ENCODE results near the gene PSME1. TPM values are rescaled to one million over a fixed set of nuclear protein-coding genes. Genes with fewer than 3 reads are reported as not detected.

The PSME1 gene
- total and polyA plus RNA-seq, 4 donors = 63.3 to 237 (median 101) TPM

GRCh38 chr14:24149302-24149969 lies 13.4 kb downstream of the PSME1 start:
- H3K4me3 ChIP-seq (ENCODE audit: low read depth in 1 of 3, low read length in 3 of 3) = no peak overlapping the region
- no peaks in the 10 kb centered on the region for H3K27me3 ChIP-seq (ENCODE audit: control insufficient read depth in 4 of 4, insufficient read depth in 4 of 4, low read length in 3 of 4)
- TF ChIP-seq, protein P1, sequence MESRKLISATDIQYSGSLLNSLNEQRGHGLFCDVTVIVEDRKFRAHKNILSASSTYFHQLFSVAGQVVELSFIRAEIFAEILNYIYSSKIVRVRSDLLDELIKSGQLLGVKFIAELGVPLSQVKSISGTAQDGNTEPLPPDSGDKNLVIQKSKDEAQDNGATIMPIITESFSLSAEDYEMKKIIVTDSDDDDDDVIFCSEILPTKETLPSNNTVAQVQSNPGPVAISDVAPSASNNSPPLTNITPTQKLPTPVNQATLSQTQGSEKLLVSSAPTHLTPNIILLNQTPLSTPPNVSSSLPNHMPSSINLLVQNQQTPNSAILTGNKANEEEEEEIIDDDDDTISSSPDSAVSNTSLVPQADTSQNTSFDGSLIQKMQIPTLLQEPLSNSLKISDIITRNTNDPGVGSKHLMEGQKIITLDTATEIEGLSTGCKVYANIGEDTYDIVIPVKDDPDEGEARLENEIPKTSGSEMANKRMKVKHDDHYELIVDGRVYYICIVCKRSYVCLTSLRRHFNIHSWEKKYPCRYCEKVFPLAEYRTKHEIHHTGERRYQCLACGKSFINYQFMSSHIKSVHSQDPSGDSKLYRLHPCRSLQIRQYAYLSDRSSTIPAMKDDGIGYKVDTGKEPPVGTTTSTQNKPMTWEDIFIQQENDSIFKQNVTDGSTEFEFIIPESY (IDR thresholded peaks at IDR 0.05) = no peak
- TF ChIP-seq JUND (IDR thresholded peaks at IDR 0.05) = no peak
- TF ChIP-seq YY1 (IDR thresholded peaks at IDR 0.05) = no peak
- TF ChIP-seq ATF3 (IDR thresholded peaks at IDR 0.05) = no peak
- no peak for TF ChIP-seq HNF4G (IDR thresholded peaks at IDR 0.05)
- no peak for TF ChIP-seq RAD21 (IDR thresholded peaks at IDR 0.05)
- peaks cover 3 to 32% (median 21%) of the 10 kb centered on the region in 4 donors for H3K4me1 ChIP-seq (ENCODE audit: control insufficient read depth in 4 of 4, insufficient read depth in 4 of 4, low read length in 3 of 4)
- 96% methylated on average over 3 of the region's 3 CpGs for WGBS
- no peak for DNase-seq (ENCODE audit: low spot score)
- H3K36me3 ChIP-seq (ENCODE audit: control insufficient read depth in 4 of 4, insufficient read depth in 3 of 4, low read depth in 1 of 4, low read length in 3 of 4) = peaks cover 1 to 35% (median 31%) of the 10 kb centered on the region in 4 donors
- no peaks in the 10 kb centered on the region for H3K9me3 ChIP-seq (ENCODE audit: control insufficient read depth in 4 of 4, low read length in 3 of 4)
- no peak overlapping the region for H3K27ac ChIP-seq (ENCODE audit: low read depth in 1 of 2, low read length in 2 of 2)
- no peak overlapping the region for H3K9ac ChIP-seq (ENCODE audit: low read depth in 1 of 2, low read length in 2 of 2)

DNA sequence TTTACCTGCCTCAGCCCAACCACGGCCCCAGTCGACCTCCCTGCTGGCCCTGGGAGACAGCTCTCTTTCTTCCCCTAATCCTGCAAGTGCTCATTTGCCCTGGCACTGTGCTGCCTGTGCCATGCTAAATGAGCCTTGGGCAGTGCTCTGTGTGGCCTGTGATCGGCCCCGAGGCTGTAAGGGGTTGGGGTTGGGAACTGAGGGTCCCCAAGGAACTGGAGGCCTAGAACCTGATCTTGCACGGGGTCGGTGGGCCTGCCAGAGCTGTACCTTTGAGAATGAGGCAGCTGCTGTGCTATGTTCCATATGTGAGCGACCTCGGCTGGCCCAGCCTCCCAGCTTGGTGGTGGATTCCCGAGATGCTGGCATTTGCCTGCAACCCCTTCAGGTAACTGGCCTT lies 14.1 kb downstream of the PSME1 start:
- WGBS = 96% methylated on average over 9 of the region's 9 CpGs
- Histone ChIP-seq H3K4me3 (ENCODE audit: low read depth in 1 of 3, low read length in 3 of 3) (no peak overlapping the region), H3K4me1 (ENCODE audit: control insufficient read depth in 4 of 4, insufficient read depth in 4 of 4, low read length in 3 of 4) (peaks cover 3 to 28% (median 21%) of the 10 kb centered on the region in 4 donors), H3K9ac (ENCODE audit: low read depth in 1 of 2, low read length in 2 of 2) (no peak overlapping the region), H3K9me3 (ENCODE audit: control insufficient read depth in 4 of 4, low read length in 3 of 4) (no peaks in the 10 kb centered on the region), H3K27ac (ENCODE audit: low read depth in 1 of 2, low read length in 2 of 2) (no peak overlapping the region), H3K27me3 (ENCODE audit: control insufficient read depth in 4 of 4, insufficient read depth in 4 of 4, low read length in 3 of 4) (no peaks in the 10 kb centered on the region), H3K36me3 (ENCODE audit: control insufficient read depth in 4 of 4, insufficient read depth in 3 of 4, low read depth in 1 of 4, low read length in 3 of 4) (peaks cover 3 to 40% (median 35%) of the 10 kb centered on the region in 4 donors)
- TF ChIP-seq HNF4G (IDR thresholded peaks at IDR 0.05) (no peak), TAF1 (conservative IDR thresholded peaks at IDR 0.05) (no peak)
- no peak for DNase-seq (ENCODE audit: low spot score)

GRCh38 chr14:24150567-24150966 lies 14.6 kb downstream of the PSME1 start:
- Histone ChIP-seq H3K9ac (ENCODE audit: low read depth in 1 of 2, low read length in 2 of 2) (no peak overlapping the region), H3K27ac (ENCODE audit: low read depth in 1 of 2, low read length in 2 of 2) (no peak overlapping the region), H3K4me3 (ENCODE audit: low read depth in 1 of 3, low read length in 3 of 3) (no peak overlapping the region), H3K27me3 (ENCODE audit: control insufficient read depth in 4 of 4, insufficient read depth in 4 of 4, low read length in 3 of 4) (no peaks in the 10 kb centered on the region), H3K36me3 (ENCODE audit: control insufficient read depth in 4 of 4, insufficient read depth in 3 of 4, low read depth in 1 of 4, low read length in 3 of 4) (peaks cover 6 to 45% (median 40%) of the 10 kb centered on the region in 4 donors), H3K9me3 (ENCODE audit: control insufficient read depth in 4 of 4, low read length in 3 of 4) (no peaks in the 10 kb centered on the region), H3K4me1 (ENCODE audit: control insufficient read depth in 4 of 4, insufficient read depth in 4 of 4, low read length in 3 of 4) (peaks cover 3 to 23% (median 16%) of the 10 kb centered on the region in 4 donors)
- WGBS = 94% methylated on average over 9 of the region's 9 CpGs
- DNase-seq (ENCODE audit: low spot score) = no peak
- no peak for TF ChIP-seq RXRA (IDR thresholded peaks at IDR 0.05)
- TF ChIP-seq, protein P2, sequence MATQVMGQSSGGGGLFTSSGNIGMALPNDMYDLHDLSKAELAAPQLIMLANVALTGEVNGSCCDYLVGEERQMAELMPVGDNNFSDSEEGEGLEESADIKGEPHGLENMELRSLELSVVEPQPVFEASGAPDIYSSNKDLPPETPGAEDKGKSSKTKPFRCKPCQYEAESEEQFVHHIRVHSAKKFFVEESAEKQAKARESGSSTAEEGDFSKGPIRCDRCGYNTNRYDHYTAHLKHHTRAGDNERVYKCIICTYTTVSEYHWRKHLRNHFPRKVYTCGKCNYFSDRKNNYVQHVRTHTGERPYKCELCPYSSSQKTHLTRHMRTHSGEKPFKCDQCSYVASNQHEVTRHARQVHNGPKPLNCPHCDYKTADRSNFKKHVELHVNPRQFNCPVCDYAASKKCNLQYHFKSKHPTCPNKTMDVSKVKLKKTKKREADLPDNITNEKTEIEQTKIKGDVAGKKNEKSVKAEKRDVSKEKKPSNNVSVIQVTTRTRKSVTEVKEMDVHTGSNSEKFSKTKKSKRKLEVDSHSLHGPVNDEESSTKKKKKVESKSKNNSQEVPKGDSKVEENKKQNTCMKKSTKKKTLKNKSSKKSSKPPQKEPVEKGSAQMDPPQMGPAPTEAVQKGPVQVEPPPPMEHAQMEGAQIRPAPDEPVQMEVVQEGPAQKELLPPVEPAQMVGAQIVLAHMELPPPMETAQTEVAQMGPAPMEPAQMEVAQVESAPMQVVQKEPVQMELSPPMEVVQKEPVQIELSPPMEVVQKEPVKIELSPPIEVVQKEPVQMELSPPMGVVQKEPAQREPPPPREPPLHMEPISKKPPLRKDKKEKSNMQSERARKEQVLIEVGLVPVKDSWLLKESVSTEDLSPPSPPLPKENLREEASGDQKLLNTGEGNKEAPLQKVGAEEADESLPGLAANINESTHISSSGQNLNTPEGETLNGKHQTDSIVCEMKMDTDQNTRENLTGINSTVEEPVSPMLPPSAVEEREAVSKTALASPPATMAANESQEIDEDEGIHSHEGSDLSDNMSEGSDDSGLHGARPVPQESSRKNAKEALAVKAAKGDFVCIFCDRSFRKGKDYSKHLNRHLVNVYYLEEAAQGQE (IDR thresholded peaks at IDR 0.05) = no peak
- TF ChIP-seq EGR1 (IDR thresholded peaks at IDR 0.05; ENCODE audit: low read depth in 2 of 2) = no peak
- no peak for TF ChIP-seq HNF4G (IDR thresholded peaks at IDR 0.05)
- TF ChIP-seq GABPA (IDR thresholded peaks at IDR 0.05 in 1 of 2, conservative IDR thresholded peaks at IDR 0.05 in 1 of 2) = no peak
- TF ChIP-seq SP1 (IDR thresholded peaks at IDR 0.05) = no peak
- TF ChIP-seq FOXA1 (IDR thresholded peaks at IDR 0.05) = no peak
- TF ChIP-seq YY1 (IDR thresholded peaks at IDR 0.05) = no peak
- TF ChIP-seq HNF4A (conservative IDR thresholded peaks at IDR 0.05) = no peak
- TF ChIP-seq, protein P3, sequence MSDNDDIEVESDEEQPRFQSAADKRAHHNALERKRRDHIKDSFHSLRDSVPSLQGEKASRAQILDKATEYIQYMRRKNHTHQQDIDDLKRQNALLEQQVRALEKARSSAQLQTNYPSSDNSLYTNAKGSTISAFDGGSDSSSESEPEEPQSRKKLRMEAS (IDR thresholded peaks at IDR 0.05) = no peak
- TF ChIP-seq, protein P1 (IDR thresholded peaks at IDR 0.05) = no peak
- TF ChIP-seq, protein P4, sequence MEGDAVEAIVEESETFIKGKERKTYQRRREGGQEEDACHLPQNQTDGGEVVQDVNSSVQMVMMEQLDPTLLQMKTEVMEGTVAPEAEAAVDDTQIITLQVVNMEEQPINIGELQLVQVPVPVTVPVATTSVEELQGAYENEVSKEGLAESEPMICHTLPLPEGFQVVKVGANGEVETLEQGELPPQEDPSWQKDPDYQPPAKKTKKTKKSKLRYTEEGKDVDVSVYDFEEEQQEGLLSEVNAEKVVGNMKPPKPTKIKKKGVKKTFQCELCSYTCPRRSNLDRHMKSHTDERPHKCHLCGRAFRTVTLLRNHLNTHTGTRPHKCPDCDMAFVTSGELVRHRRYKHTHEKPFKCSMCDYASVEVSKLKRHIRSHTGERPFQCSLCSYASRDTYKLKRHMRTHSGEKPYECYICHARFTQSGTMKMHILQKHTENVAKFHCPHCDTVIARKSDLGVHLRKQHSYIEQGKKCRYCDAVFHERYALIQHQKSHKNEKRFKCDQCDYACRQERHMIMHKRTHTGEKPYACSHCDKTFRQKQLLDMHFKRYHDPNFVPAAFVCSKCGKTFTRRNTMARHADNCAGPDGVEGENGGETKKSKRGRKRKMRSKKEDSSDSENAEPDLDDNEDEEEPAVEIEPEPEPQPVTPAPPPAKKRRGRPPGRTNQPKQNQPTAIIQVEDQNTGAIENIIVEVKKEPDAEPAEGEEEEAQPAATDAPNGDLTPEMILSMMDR (IDR thresholded peaks at IDR 0.05; ENCODE audit: low read depth, low read length, missing input control) = no peak
- TF ChIP-seq TAF1 (conservative IDR thresholded peaks at IDR 0.05) = no peak
- no peak for TF ChIP-seq ATF3 (IDR thresholded peaks at IDR 0.05)
- TF ChIP-seq JUND (IDR thresholded peaks at IDR 0.05) = no peak
